Body of pancreas (tissue), 4 donors: ENCODE data around the gene SETD9.
A peak's percentile ranks its signal among the peaks of the same experiment; 100 is the strongest.

Experiments
- CTCF ChIP-seq, 7 experiments: fragments of 450-650 bp in 4 of 7; fragments of 200-600 bp in 3 of 7; sonication (generic) in 3 of 7; IDR thresholded peaks; one replicate each; pipeline ENCODE4 v1.5.1; 2016 to 2019; ENCODE audit warnings: antibody characterized with exemption in 7 of 7
- POLR2A ChIP-seq, 3 donors: fragments of 450-650 bp; IDR thresholded peaks; one replicate each; pipeline ENCODE4 v1.6.1; 2016; ENCODE audit warnings: antibody characterized with exemption in 3 of 3, mild to moderate bottlenecking in 2 of 3

- TF ChIP-seq CTCF (IDR thresholded peaks at IDR 0.05) (no peak), POLR2A (IDR thresholded peaks at IDR 0.05) (peak in 1 of 3 donors; percentile 15)
Measured at GRCh38 chr5:56950626-56951125, 41.3 kb downstream of the SETD9 start.
